ENCODE results near the gene BCL11A.

BCL11A gene

DNA sequence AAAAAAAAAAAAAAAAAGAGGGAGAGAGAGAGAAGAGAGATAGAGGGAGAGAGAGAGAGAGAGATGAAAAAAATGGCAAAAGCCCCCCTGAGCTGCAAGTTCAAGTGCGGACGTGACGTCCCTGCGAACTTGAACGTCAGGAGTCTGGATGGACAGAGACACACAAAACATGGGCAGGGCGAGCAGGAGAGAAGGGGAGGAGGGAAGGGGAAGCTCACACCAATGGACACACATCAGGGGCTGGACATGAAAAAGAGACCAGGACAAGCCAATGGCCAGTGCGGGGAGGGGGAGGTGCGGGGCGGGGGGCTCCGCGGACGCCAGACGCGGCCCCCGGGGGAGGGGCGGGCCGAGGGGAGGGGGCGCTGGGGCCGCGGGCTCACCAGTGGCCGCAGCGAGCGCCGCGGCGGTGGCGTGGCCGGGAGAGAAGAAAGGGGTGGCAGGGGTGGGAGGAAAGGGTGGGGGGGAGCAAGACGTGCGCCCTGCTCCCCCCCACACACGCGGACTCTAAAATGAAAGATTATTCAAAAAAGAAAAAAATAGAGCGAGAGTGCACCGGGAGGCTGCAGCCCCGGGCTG lies at the start of gene BCL11A:
Gene BCL11A, minus strand, starts transcription at position 160 of the 579 bp plus-strand sequence. CDS start 384 bp downstream, outside the sequence.
- DNase-seq (ENCODE audit: low read depth in 1 of 2, low spot score in 1 of 2) = no peak

DNA sequence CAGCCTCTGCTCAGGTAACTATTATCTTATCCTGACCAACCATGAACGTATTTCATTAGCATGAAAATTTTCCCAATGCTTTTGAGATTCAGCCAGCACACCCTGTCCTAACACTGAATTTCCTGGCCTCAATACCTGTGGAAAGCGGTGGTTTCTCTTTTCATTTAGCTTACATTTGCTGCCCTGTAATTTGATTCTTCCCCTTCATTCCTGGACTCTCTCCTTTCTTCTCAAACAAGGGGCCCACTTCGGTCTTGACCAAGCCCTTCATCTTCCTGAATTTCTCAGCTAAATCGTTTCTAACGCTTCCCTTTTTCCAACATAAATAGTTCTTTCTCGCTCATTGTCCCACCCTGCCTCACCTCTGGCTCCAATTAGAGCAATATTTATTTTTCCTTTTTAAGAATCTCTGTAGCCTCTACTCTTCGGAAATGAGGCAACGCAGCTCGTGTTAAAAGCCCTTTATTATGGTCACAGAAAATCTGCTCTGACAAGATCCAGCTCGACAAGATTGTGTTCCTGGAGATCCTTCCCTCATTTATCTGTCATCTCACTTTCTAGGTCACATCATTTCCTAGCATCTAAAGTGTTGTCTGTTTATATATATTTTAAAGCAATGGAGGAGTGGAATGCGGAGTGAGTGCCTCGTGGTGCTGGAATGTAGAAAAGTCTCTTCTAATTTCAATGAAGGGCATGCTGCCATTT lies 49.5 kb upstream of the BCL11A start:
- DNase-seq (ENCODE audit: low read depth in 1 of 2, low spot score in 1 of 2) = no peak

GRCh38 chr2:60602388-60602787 lies 48.9 kb upstream of the BCL11A start:
- no peak for DNase-seq (ENCODE audit: low read depth in 1 of 2, low spot score in 1 of 2)

GRCh38 chr2:60598271-60598670 lies 44.8 kb upstream of the BCL11A start:
- DNase-seq (ENCODE audit: low read depth in 1 of 2, low spot score in 1 of 2) = no peak

- DNase-seq (ENCODE audit: low read depth in 1 of 2, low spot score in 1 of 2) = no peak
Measured at GRCh38 chr2:60597346-60597745, 43.9 kb upstream of the BCL11A start.

- no peak for DNase-seq (ENCODE audit: low read depth in 1 of 2, low spot score in 1 of 2)
Measured at GRCh38 chr2:60596411-60596810, 43.0 kb upstream of the BCL11A start.

DNA sequence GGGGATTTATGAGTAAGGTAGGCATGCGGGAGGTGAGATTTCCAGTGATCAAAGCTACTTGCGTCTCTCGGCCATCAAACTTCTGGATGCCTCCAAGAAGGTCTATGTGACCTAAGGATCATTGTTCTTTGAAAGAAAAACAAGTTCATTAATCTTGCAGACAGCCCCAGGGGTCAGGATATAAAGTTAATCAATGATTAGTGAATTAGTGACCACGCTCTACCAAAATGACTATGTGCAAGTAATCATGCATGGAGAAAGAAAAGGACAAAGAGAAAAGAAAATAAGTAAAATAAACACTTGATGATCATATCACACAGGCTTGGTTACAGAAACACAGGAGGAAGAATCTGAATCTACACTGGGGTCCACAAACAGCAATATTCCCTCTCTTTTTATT lies 42.5 kb upstream of the BCL11A start:
- DNase-seq (ENCODE audit: low read depth in 1 of 2, low spot score in 1 of 2) = no peak

DNA sequence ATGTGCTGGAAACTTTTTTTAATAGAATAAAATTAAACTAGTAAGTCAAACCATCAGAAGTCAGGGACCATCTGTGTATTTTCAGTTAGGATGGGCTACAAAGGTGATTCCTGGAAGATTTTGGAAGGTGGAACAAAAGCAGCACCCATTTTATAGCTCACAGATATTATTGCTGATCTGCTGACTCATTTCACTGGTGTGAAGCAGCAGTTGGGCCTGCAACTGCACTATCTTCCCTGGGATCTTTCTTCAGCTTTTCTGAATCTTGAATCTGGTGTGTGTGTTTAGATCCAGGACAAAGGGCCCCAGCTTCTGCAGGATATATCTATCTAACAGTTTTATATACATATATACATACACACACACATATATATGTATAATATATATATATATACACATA lies 35.6 kb upstream of the BCL11A start:
- no peak for DNase-seq (ENCODE audit: low read depth in 1 of 2, low spot score in 1 of 2)

GRCh38 chr2:60586081-60586480 lies 32.6 kb upstream of the BCL11A start:
- no peak for DNase-seq (ENCODE audit: low read depth in 1 of 2, low spot score in 1 of 2)

DNA sequence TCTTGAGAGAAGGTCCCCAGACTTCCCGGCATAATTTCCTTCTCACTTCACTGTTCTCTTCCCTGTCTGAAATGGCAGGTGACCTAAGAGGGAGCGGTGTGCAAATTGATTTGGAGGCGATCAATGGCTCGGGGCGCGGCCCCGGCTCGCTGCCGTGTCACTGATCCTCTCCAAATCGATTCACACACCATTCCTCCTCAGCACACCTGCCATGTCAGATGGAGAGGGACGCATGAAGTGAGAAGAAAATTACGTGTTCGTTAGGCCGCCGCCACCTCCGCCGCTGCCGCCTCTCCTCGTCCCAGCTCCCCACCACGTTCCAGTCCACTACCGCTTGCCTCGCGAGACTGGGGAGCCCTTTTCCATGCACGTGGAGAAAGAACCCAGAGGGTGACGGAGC lies 31.8 kb upstream of the BCL11A start:
- DNase-seq (ENCODE audit: low read depth in 1 of 2, low spot score in 1 of 2) = no peak

DNA sequence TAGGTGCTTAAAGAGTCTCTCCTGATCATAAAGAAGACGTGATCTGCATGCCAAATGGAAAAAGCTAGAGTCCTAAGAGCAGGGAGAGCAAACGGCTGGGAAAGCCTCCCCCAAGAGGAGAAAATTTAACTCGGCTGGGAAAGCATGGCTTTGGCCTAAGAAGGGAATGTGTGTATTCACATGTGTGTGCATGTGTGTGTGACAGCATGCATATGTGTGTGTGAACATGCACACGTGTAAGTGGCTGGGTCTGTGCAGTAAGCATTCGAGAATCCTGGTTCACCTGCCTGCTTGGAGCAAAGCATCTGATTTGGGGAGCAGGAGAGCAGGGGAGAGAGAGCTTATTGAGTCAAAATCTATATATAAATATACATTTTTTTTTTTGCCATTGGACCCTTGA lies 30.1 kb upstream of the BCL11A start:
- DNase-seq (ENCODE audit: low read depth in 1 of 2, low spot score in 1 of 2) = no peak

DNA sequence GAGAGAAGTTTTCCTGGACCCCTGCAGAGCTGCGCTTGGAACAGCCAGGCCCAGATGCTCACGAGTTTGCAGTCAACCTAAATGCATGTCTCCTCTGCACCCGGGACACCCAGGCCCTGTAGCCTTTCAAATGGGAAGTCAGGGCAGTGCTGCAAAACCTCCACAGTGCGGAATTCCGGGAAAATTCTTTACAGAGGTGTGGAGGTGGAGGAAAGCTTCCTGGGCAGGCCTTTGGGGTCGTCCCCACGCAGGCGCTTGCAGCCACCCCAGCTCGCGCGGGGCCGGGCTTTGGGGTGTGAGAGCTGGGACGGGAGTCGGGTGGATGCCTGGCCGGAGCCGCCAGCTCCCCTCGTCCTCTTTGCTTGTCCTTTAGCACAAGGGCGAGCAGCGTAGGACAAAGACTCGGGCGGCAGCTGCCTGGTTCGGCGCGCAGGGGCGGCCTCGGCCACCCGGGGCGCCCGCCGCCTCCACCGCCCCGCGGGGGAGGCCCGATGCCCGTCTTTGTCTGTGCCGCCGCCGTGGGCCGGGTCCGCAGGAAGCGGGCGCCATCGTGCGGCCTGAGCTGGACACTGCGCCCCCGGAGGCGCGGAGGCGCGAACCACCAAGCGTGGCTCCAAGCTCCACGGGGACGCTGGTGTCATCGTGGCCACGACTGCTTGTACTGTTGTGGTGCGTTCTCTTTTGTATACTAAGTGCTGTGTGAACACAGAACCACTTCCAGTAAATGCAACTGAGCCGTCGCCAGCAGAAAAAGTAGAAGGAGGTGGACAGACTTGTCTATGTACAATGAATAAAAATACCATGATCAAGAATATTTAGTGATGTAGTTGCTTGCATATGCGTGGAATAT lies 28.2 kb upstream of the BCL11A start:
- DNase-seq (ENCODE audit: low read depth in 1 of 2, low spot score in 1 of 2) = peak; percentile 22 to 58

GRCh38 chr2:60577682-60578283 lies 24.3 kb upstream of the BCL11A start:
- DNase-seq (ENCODE audit: low read depth in 1 of 2, low spot score in 1 of 2) = no peak

DNA sequence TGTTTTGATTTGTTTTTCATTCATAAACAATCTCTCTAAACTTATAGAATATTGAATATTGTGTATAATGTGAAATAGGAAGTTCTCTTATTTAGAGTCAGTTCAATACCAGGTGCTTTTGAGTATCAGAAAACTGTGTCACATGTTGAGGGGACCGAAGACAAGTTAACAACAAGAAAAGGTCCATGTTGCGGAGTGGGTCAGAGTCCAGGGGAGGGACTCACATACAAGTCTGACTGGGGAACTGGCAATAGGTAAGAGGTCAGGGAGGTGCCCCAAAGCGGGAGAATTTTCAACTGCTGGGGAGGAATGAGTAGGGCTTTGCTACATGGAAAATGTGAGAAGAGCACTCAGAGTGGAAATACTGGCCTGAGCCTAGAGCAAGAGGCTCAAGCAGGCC lies 19.8 kb upstream of the BCL11A start:
- DNase-seq (ENCODE audit: low read depth in 1 of 2, low spot score in 1 of 2) = no peak

DNA sequence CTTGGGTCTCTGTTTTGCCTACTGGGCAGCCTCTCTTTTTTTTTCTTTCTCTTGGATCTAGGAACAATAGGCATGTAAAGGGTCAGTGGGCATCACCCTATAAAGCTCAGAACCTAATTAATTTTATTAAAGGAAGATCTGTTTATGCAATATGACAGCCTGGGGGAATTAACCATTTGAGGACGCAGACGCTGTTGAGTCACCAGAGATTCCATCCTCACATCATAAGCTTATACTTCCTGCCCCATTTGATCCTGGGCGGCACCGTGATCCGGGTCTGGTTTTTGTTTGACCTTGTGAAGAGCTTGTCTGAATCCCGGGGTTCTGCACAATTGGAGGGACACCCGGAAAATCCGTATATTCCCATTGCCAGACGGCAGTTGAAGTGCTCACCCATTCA lies 16.8 kb upstream of the BCL11A start:
- no peak for DNase-seq (ENCODE audit: low read depth in 1 of 2, low spot score in 1 of 2)

DNA sequence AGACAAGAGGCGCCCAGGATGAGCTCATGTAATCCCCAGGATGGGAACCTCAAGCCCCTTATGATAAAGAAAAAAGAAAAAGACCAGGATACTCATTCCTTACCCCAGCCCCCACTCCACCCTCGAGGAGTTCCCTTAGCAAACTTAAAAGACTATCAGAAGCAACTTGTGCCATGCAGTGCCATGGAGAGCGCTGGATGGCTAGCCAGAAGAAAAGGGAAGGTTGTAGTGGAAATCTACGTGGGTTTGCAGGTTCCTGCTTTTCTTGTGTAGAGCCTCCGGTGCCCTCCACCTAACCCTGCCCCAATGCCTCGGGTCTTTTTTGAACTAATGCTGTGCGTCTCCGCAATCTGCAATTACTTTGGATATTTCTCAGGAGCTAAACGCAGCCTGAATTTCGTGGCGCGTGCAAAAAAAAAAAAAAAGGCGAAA lies 16.2 kb upstream of the BCL11A start:
- DNase-seq (ENCODE audit: low read depth in 1 of 2, low spot score in 1 of 2) = no peak

DNA sequence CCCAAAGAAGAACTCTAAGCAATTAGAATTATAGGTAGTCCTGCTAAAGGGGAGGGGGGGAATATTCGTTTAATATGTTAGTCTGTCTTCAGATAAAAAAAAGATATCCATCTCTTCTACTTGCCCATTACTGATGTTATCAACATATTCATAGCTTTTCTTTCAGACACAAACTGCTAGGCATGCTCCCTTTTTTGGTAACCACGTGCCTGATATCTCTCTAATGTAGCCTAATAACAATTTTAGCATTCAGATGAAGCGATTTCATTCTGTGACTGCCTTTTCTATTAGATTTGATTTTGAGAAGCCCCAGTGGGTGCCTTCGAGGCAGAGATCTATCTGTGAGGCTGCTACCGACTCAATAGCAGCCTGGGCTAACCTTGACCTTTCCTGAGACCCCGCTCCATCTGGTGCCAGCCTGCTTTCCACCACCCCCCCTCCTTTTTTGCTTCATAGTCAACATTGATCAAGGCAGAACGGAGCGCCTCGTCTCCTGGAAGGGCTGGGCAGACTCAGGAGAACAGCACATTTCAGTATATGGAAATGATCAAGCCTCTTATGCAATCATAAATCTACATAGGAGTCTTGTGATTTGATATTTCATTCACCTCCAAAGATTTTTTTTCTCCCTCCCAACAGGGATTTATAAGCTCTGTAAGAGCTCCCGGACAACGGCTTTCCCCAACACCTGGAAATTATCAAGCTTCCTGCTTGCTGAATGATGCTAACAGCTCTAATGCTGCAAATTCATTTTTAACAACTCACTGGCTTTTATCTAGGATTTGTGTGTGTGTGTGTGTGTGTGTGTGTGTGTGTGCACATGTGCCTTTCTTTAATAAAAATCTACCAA lies 14.7 kb upstream of the BCL11A start:
- no peak for DNase-seq (ENCODE audit: low read depth in 1 of 2, low spot score in 1 of 2)

DNA sequence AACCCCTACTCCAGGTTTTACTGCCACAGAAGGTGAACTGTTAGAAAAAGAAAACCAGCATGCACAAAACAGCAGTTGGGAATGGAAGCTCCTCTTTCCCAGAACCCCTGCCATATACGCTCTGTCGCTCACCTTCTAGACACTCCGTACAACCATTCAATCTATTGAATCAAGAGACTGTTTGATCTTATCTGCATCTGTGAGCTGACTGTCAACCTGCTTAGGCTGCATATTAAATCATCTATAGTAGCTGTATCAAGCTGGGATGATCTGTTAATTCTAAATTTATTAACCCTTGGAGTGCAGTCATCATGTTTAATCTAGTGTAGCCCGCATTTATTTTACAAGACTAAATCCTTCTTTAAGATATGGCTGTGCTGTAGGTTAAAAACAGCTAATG lies 13.6 kb upstream of the BCL11A start:
- no peak for DNase-seq (ENCODE audit: low read depth in 1 of 2, low spot score in 1 of 2)

GRCh38 chr2:60565472-60565871 lies 12.0 kb upstream of the BCL11A start:
- no peak for DNase-seq (ENCODE audit: low read depth in 1 of 2, low spot score in 1 of 2)

DNA sequence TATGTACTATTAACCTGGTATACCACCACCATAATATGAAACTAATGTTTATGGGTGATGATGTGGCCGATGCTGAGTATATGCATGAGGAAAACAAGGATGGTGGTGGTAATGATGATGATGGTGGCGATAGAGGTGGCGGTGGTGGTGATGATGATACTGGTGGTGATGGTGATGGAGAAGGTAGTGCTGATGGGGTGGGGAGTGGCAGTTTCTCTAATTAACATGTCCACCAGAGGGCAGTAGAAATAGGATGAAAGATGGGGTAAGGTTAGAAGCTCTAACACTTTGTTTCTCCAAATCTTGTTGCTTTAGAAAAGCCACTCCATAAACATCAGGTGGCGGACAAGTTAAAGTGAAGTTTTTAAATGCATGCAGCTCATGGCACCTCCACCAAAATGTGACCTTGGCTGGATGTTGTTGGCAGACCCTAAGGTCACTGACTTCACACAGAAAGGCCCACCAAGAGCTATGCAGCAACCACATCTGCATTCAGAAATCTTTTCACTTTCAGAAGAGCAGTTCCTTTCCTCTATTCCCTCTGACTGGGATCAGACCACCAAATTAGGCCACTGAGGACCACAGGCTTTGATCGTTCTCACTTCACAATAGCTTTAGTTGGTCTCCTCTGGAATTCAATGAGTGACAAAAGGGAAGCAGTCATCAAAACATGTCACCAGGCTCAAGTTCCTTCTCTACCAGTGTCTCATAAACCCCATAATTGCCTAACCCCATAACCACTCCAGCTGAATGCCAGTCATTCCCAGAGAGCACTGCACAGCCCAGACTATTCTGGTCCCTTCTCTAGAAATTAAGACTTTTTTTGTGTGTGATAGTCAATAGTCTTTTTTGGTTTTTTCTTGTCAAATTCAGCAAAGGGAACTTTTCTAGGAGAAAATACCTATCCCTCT lies 7.5 kb upstream of the BCL11A start:
- DNase-seq (ENCODE audit: low read depth in 1 of 2, low spot score in 1 of 2) = no peak

Data from stimulated activated CD4-positive, alpha-beta T cell treated with anti-CD3 and anti-CD28 coated beads, Interleukin-15, amount 100 ng/mL, for 1 hour (primary cell).